ENCODE data around the gene NPIPB8.
A peak's percentile ranks its signal among the peaks of the same experiment; 100 is the strongest.
"Not testable (repeated sequence)": the region's sequence is repeated elsewhere in the genome, so short reads cannot be mapped to it uniquely, and the experiment has no call there.

Gene NPIPB8

DNA sequence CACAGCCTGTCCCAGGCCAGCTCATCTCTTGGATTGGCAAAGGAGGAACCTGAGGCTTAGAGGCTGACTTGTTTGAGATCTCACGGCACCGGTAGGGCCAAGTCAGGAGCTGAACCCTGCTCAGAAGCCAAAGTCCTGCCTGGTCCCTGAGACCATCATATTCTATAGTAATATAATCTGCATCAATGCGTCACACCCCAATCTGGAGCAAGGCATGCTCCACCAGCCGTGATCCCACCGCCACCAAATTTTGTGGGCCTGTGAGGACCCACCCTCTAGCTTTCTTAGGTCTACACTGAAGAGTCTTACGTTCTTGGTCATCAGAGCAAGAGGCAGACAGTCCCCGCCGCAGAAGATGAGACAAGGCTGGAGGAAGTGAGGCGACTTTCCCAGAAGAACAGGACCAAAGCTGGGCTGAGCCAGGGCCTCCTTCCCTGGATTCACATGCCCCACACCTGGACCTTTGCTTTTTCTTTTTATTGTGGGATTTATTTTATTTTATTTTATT, 30.7 kb upstream of the NPIPB8 start:
- no peak for DNase-seq (ENCODE audit: low spot score)

DNA sequence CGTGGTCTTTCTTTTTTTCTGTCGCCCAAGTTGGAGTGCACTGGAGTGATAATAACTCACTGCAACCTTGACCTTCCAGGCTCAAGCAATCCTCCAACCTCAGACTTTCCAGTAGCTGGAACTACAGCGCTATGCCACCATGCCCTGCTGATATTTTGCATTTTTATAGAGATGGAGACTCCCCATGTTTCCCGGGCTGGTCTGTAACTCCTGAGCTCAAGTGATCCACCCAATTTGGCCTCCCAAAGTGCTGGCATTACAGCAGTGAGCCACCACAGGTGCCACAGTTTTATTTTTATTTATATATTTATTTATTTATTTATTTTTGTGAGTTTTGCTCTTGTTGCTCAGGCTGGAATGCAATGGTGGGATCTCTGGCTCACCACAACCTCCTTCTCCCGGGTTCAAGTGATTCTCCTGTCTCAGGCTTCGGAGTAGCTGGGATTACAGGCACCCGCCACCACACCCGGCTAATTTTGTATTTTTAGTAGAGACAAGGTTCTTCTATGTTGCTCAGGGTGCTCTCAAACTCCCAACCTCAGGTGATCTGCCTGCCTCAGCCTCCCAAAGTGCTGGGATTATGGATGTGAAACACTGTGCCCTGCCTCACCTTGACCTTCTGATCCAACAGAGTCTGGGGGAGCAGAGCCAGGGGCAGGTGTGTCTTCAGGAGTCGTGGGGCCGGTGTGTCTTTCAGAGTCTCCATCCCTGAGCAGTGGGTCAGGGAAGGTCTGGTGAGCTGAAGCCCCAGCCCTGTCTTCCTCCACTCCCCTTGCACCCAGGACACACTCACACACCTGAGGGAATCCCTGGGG, 30.0 kb upstream of the NPIPB8 start:
- not testable (repeated sequence) for DNase-seq (ENCODE audit: low spot score)

DNA sequence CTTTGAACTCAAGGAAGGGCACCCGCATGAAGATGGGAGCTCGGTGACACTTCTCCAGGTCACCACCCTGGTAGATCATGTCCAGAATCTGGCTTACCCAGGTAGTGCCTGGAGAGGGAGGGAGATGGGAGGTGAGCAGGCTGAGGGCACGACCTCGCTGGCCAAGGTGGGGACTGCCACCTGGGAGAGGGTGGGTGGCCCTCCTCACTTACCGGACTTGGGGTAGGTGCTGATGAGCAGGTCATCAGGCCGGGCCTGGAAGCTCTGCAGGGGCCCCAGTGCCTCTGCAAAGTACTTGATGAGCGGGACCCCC, 29.4 kb upstream of the NPIPB8 start:
- not testable (repeated sequence) for DNase-seq (ENCODE audit: low spot score)

- DNase-seq (ENCODE audit: low spot score) = not testable (repeated sequence)
These were observed 28.8 kb upstream of the NPIPB8 start for GRCh38 chr16:28608867-28609596.

DNA sequence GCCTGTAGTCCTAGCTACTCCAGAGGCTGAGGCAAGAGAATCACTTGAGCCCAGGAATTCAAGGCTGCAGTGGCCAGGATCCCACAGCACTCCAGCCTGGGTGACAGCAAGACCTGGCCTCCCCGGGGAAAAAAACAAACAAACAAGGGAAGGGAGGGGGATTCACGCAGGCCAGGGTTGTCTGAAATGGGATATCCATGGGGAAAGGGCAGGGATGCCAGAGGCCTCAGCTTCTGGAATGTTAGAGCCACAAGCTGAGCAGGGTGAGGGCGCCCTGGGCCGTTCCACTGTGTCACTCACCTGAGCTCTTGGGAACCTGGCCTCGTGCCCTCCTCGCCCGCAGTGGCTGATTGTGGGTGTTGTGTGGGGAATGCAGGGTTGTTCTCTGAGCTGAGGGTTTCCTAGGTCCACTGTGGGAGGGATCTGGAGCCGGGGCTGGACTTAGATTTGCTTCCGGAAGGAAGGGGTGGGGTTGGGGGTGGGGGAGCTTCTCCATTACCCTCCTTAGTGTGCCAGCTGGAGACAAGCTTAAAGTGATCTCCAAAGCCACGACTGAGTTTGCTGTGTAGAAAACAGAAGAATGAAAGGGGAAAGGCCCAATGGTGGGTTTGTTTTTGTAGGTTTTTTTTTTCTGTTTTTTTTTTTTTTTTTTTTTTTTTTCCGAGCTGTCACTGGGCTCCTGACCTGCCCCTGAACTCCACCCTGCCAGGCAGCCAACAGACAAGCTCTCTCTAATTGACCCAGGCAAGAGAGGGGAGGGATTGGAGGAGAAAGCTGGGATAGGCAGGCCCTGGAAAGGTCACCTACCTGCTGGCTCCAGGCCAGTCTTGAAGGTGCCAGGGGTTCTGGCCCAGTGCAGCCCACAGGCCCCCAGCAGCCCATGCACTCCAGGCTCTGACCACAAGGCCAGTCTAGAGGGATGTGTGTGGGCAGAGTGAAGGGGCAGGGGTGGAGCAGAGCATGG, 28.0 kb upstream of the NPIPB8 start, which contains the start of gene SULT1A1:
Gene SULT1A1 (minus strand): TSS at position 414 of the 964 bp plus-strand sequence. CDS start 1,189 bp downstream, outside the sequence.
- no peak for DNase-seq (ENCODE audit: low spot score)

GRCh38 chr16:28610595-28611191, 27.2 kb upstream of the NPIPB8 start:
- no peak for DNase-seq (ENCODE audit: low spot score)

GRCh38 chr16:28612359-28613280, 25.2 kb upstream of the NPIPB8 start:
- DNase-seq (ENCODE audit: low spot score) = not testable (repeated sequence)

DNA sequence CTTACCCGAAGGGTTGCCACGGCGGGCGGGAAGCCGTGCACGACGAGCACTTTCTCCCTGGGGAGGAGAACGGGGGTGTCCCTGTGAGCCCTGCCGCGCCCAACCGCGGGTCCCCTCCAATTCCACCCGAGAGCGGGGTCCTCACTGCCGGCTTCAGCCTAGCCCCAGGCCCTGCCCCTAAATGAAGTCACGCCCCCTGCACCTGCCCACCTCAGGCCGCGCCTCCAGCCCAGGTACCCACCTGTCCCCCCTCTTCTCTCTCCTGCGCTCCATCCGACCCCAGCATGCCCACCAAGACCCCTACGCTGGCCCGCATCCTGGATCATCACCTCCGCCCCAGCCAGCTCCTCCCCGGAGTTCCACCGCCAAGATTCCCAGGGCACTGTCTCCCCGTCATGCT, 24.0 kb upstream of the NPIPB8 start:
- not testable (repeated sequence) for DNase-seq (ENCODE audit: low spot score)

DNA sequence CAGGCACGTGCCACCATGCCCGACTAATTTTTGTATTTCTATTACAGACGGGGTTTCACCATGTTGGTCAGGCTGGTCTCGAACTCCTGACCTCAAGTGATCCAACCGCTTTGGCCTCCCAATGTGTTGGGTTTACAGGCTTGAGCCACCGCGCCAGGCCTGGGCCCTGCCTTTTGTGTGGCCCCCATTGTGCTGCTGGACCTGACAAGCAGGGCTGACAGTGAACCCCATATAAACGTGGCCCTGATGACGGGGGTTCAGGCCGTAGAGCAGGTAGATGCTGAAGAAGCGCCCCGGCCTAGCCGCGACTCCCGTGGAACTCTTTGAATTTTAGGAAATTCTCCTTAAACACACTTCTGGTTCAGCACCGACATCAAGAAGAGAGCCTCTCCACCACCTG, 23.3 kb upstream of the NPIPB8 start:
- DNase-seq (ENCODE audit: low spot score) = not testable (repeated sequence)

GRCh38 chr16:28615486-28616223, 22.2 kb upstream of the NPIPB8 start:
- not testable (repeated sequence) for DNase-seq (ENCODE audit: low spot score)

DNA sequence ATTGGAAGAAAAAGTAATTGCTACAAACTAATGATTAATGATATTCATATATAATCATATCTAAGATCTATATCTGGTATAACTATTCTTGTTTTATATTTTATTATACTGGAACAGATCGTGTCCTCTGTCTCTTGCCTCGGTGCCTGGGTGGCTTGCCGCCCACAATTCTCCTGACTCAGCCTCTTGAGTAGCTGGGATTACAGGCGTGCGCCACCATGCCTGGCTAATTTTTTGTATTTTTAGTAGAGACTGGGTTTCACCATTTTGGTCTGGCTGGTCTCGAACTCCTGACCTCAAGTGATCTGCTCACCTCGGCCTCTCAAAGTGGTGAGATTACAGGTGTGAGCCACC, 21.7 kb upstream of the NPIPB8 start:
- DNase-seq (ENCODE audit: low spot score) = not testable (repeated sequence)

DNA sequence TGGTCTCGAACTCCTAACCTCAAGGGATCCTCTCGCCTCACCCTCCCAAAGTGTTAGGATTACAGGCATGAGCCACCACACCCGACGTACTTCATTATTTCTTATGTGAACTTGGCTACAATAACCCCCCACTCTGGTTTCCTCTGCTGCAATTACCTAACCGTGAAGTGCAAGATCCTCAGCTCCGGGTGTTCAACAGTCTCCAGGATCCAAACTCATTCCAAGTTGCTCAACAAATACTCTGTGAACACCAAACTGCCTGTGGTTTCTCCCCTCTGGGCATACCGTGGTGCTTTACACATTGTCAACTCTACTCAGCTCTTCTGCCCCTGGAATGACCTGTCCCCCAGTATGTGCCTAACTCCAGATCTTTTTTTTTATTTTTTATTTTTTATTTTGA, 21.2 kb upstream of the NPIPB8 start:
- DNase-seq (ENCODE audit: low spot score) = no peak

DNA sequence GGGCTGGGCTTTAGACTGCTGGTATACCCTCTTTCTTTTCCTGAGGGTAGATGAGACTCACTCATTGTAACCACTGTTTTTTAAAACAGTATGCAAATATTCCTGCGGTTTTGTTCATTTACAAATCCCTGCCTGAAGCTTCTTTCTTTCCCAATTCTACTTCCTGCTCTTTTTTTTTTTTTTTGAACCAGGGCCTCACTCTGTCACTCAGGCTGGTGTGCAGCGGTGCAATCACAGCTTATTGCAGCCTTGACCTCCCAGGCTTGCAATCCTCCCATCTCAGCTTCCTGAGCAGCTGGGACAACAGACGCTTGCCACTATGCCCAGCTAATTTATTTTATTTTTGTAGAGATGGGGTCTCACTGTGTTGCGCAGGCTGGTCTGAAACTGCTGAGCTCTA, 20.0 kb upstream of the NPIPB8 start:
- no peak for DNase-seq (ENCODE audit: low spot score)

- not testable (repeated sequence) for DNase-seq (ENCODE audit: low spot score)
These were observed 17.5 kb upstream of the NPIPB8 start for GRCh38 chr16:28620316-28620715.

GRCh38 chr16:28621481-28622155, 16.2 kb upstream of the NPIPB8 start:
- no peak for DNase-seq (ENCODE audit: low spot score)

DNA sequence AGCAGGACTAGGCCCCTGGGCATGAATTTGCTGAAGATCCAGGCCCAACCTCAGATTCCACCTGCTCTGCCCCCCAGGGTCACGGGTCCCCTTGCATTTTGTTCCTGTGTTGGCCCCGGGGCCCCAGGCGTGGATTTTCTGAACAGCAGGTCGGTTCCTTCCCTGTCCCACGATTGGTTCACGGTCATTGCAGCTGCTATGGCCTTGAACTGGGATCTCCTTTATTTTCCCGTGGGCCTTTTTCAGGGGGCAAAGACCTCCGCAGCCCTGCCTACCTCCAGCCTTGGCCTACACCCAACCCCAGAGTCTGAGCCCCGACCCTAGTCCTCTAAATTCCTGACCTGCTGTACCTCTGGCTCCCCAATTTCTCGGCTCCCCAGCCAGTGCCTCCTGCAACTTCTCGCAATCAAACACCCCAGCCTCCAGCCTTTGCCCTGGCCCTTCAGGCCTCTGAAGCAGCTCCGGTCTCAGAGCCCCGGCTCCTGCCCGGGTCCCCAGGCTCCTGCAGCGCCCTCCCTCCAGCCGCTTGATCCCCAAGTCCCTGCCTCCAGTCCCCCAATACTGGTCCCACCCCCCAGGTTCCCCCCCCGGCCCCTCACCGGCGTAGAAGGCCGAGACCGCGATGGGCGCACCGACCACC, 15.2 kb upstream of the NPIPB8 start:
- not testable (repeated sequence) for DNase-seq (ENCODE audit: low spot score)

DNA sequence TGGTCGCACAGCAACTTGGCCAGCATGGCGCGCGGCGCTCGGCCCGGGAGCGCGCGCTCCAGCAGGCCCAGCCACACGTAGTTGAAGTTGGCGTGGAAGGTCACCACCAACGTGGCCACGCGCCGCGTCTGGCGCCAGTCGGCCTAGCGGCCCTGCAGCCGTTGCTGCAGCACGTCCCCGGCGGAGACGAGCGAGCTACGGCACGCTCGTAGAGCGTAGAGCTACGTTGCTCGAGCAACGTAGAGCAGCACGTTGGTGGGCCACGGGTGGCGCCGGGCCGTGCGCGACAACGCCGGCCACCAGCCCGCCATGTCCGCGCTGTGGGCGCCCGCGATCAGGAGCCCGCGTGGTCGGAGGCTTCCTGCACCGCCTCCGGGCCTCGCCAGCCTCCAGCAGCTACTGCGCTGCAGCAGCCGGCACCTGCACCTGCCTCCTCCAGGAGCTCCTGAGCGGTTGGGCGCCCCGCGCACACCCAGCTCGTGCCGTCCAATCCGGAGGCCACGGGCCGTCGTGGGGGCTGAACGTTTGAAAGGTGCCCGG, 14.6 kb upstream of the NPIPB8 start:
- peak; percentile 85 for DNase-seq (ENCODE audit: low spot score)

DNA sequence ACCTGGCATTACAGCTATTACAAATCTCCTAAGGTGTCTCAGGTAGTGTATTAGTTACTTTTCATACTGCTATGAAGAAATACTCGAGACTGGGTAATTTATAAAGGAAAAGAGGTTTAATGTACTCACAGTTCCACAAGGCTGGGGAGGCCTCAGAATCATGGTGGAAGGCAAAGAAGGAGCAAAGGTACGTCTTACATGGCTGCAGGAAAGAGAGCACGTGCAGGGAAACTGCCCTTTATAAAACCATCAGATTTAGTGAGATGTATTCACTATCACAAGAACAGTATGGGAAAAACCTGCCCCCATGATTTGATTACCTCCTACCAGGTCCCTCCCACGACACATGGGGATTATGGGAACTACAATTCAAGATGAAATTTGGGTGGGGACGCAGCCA, 7.0 kb upstream of the NPIPB8 start:
- DNase-seq (ENCODE audit: low spot score) = not testable (repeated sequence)
